Central memory CD4-positive, alpha-beta T cell (primary cell): Measurements from ENCODE around the gene SGMS1.

Experiments
- DNase-seq: peaks from one replicate; pipeline ENCODE4 v3.0.0; 2022

Gene SGMS1

GRCh38 chr10:50318129-50318528 is 305.6 kb downstream of the SGMS1 start:
- DNase-seq: no peak

GRCh38 chr10:50316695-50317648 is 306.8 kb downstream of the SGMS1 start:
- no peak for DNase-seq

- DNase-seq: no peak
Observed at GRCh38 chr10:50316174-50316573, 307.6 kb downstream of the SGMS1 start.

GRCh38 chr10:50315424-50315823 is 308.3 kb downstream of the SGMS1 start:
- DNase-seq: no peak

GRCh38 chr10:50314169-50315071 is 309.3 kb downstream of the SGMS1 start:
- no peak for DNase-seq

GRCh38 chr10:50312464-50313437 is 311.0 kb downstream of the SGMS1 start:
- DNase-seq: no peak

GRCh38 chr10:50310560-50311174 is 313.1 kb downstream of the SGMS1 start:
- DNase-seq: no peak

- DNase-seq: no peak
Observed at GRCh38 chr10:50309342-50309741, 314.4 kb downstream of the SGMS1 start.

- DNase-seq: no peak
Observed at GRCh38 chr10:50304660-50305059, 319.1 kb downstream of the SGMS1 start.

- no peak for DNase-seq
Observed at GRCh38 chr10:50299948-50300669, 323.6 kb downstream of the SGMS1 start.

- no peak for DNase-seq
Observed at GRCh38 chr10:50295367-50295766, 328.4 kb downstream of the SGMS1 start.

GRCh38 chr10:50294582-50294981 is 329.2 kb downstream of the SGMS1 start:
- no peak for DNase-seq

GRCh38 chr10:50293513-50294313 is 330.0 kb downstream of the SGMS1 start:
- DNase-seq: no peak

GRCh38 chr10:50291261-50291850 is 332.4 kb downstream of the SGMS1 start:
- DNase-seq: no peak

GRCh38 chr10:50289196-50289595 is 334.6 kb downstream of the SGMS1 start:
- no peak for DNase-seq

- no peak for DNase-seq
Observed at GRCh38 chr10:50286996-50287803, 336.6 kb downstream of the SGMS1 start.

GRCh38 chr10:50286517-50286916 is 337.2 kb downstream of the SGMS1 start:
- no peak for DNase-seq

GRCh38 chr10:50281967-50282522 is 341.7 kb downstream of the SGMS1 start:
- DNase-seq: no peak
